IPS-15b (cell line): Measurements from ENCODE around the gene BSN.

Experiments
- H3K27me3 ChIP-seq: one replicate; pipeline ENCODE4 v1.6.1; 2013; ENCODE audit warnings: low read length; ENCODE audit not compliant: control insufficient read depth, insufficient read depth
- H3K36me3 ChIP-seq: one replicate; pipeline ENCODE4 v1.6.1; 2013; ENCODE audit warnings: low read length; ENCODE audit not compliant: control insufficient read depth, insufficient read depth
- H3K4me1 ChIP-seq: one replicate; pipeline ENCODE4 v1.6.1; 2013; ENCODE audit warnings: mild to moderate bottlenecking, low read length; ENCODE audit not compliant: control insufficient read depth, insufficient read depth
- H3K4me3 ChIP-seq: one replicate; pipeline ENCODE4 v1.5.1; 2013; ENCODE audit warnings: low read depth, low read length
- H3K9ac ChIP-seq: one replicate; pipeline ENCODE4 v1.6.1; 2013; ENCODE audit warnings: low read depth, mild to moderate bottlenecking, low read length
- H3K9me3 ChIP-seq: one replicate; pipeline ENCODE4 v1.6.1; 2013; ENCODE audit warnings: mild to moderate bottlenecking, low read length; ENCODE audit not compliant: control insufficient read depth, insufficient read depth

The BSN gene

DNA sequence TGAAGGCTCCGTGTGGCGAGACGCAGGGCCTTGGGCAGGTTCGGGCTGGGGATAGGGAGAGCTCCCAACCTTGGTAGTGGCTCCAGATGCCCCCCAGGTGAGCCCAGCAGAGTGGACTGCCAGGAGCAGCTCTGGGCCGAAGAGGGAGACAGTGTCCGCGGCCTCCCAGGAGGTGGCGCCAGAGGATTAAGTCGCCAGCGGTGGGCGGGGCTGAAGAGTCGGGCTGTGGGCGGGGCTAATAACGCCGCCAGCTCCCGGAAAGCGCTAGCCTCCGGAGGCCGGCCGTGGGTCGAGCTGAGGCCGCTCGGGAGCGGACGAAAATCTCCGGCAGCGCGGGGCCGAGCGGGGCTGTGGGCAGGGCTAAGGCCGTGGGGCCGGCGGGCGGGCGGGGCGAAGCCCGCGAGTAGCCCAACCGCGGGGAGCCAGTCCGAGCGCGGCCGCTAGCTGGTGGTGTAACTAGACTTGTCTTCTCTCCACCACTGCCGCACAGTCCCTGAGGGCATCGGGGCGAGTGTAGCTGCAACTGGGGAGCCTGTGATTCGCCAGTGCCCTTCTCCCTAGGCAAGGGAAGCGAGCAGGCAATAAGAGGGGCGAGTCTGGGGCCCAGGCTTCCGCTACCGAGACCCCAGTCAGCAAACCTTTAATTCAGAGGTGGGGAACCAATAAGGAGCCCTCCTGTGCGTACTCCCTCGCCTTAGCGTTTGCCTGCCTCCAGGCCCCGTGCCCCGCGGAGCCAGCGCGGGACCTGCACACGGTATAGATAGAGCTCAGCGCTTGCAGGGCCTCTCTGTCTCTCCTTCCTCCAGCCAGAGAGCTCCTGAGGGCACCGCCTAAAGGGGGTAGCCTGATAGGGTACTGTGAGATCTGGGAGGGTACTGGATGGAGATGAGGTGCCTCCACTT is 14.4 kb upstream of the BSN start:
- no peaks in the 10 kb centered on the region for H3K36me3 ChIP-seq
- no peaks in the 10 kb centered on the region for H3K27me3 ChIP-seq
- peak overlapping the region; percentile 75 for H3K4me3 ChIP-seq
- no peaks in the 10 kb centered on the region for H3K9me3 ChIP-seq
- H3K4me1 ChIP-seq: peaks cover 3% of the 10 kb centered on the region
- peak overlapping the region; percentile 70 for H3K9ac ChIP-seq

DNA sequence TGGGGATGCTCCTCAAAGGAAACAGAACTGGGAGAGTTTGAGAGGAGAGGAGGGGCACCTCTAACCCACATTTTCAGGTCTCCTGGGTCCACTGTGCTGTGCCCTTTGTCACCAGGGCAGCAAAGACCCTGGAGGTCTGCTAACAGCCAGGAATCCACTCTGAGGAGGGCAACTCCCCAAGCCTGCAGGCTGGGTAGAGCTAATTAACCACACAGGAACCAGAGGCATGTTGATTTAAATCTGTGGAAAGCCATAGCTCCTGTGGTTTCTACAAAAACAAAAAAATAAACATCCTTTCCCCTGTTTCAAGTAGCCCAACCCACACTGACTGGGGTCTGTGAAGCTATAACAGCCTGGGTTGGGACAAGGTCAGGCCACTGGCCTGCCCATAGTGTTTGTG is 2.2 kb upstream of the BSN start:
- no peaks in the 10 kb centered on the region for H3K36me3 ChIP-seq
- H3K9me3 ChIP-seq: no peaks in the 10 kb centered on the region
- H3K4me1 ChIP-seq: peaks cover 4% of the 10 kb centered on the region
- H3K27me3 ChIP-seq: peaks cover 17% of the 10 kb centered on the region
- H3K4me3 ChIP-seq: no peak overlapping the region
- H3K9ac ChIP-seq: no peak overlapping the region

DNA sequence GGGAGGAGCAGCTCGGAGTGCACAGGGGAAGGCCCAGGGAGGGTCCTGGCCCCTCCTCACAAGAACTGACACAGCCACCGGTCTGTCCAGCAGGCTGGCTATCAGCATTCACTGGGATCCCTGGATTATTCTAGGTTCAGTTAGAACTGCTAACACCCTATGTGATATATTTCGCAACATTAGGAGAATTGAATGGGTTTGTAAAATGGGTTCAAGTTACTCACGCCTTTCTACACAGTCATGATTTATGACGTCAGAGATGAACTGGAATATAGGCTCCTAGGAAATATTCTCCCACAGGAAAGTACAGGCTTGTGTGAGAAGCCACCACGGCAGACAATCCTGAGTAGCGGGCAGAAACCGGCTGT is 969 bp upstream of the BSN start:
- Histone ChIP-seq H3K36me3 (no peaks in the 10 kb centered on the region), H3K4me3 (peak overlapping the region; percentile 93), H3K4me1 (peaks cover 4% of the 10 kb centered on the region), H3K9me3 (no peaks in the 10 kb centered on the region), H3K9ac (no peak overlapping the region), H3K27me3 (peaks cover 17% of the 10 kb centered on the region)

DNA sequence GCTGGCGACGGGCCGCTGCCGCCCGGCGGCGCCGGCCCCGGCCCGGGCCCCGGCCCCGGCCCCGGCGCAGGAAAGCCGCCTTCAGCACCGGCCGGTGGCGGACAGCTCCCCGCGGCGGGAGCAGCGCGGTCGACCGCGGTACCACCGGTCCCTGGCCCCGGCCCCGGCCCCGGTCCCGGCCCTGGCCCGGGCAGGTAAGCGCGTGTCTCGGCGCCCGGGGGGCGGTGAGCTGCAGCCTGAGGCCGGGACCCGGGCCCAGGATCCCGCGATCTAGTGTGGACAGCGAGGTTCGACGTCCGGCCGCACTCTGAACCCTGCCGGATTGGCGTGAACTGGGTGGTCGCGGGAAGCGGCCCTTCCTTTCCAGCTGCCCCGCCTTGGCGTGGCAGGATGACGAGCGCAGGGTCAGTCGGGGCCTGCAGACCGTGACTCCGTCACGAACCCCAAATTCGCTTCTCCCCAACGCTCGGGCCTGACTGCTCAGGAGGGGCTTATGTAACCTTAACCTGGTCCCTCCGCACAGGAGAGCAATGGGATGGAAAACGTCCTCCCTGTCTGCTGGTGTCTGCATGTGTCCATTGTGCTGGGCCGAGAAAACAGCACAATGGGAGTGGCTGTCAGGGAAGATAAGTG is 472 bp downstream of the BSN start:
- Histone ChIP-seq H3K4me3 (peak overlapping the region; percentile 75), H3K9ac (peak overlapping the region; percentile 26), H3K27me3 (peaks cover 17% of the 10 kb centered on the region), H3K36me3 (no peaks in the 10 kb centered on the region), H3K9me3 (no peaks in the 10 kb centered on the region), H3K4me1 (peaks cover 4% of the 10 kb centered on the region)

DNA sequence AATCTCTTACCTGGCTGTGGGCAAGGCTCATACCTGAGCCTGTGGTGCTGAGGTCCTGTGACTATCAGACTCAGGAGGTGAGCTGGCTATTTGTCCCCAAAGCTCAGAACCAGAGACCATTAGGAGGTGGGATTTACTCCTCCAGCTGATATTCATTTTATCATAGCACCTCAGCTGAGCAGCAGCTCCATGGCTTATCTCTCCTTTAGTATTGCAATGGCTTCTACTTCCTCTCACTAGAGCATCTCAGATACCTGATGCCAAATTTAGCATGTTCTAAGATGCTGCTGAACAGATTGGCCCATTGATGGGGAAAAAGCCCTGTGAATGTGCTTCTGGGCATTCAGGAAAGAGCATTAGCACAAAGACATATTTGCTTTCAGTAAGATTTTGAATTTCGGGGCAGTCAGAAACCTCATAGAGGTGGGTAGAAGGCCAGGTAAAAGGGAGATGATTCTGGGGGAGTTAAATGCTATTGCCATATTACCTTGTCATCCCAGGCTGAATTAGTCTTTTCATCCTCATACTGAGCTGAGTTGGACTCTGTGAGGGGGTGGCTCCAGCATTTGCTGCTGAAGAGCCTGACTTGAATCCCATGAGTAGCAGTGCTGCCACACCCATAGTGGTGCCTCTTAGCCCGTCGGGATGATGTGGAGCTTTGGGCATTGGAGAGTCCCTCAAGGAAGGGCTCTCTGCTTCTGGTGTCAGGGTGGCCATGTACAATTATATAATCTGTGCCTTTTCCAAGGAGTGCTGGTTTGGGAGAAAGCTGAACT is 2.4 kb downstream of the BSN start:
- H3K4me3 ChIP-seq: no peak overlapping the region
- peaks cover 17% of the 10 kb centered on the region for H3K27me3 ChIP-seq
- no peaks in the 10 kb centered on the region for H3K36me3 ChIP-seq
- no peak overlapping the region for H3K9ac ChIP-seq
- H3K9me3 ChIP-seq: no peaks in the 10 kb centered on the region
- peaks cover 4% of the 10 kb centered on the region for H3K4me1 ChIP-seq

DNA sequence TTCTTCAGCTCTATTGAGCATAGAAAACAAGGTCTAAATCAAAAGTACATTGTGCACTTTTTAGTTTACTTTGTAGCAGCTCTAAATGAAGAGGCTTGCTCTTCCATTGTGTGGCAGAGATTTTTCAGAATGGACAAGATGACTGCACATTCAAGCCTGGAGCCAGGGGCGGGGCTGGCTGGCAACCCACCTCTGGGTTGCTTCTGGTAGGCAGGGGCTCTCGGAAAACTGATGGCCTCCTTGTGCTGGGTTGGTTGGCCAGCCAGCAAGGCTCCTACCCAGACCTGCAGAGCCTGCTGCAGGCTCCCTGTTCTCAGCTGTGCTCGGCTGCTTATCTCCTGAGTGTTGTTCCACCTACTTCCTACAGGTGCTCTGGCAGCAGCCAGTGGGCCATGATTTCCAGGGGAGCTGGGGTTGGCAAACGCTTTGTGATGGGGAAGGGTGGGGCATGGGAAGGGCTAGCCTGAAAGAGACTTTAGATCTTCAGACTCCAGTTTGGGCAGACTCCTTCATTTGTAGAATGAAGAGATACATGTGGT is 8.8 kb downstream of the BSN start:
- Histone ChIP-seq H3K36me3 (no peaks in the 10 kb centered on the region), H3K27me3 (no peaks in the 10 kb centered on the region), H3K4me3 (no peak overlapping the region), H3K9me3 (no peaks in the 10 kb centered on the region), H3K4me1 (no peaks in the 10 kb centered on the region), H3K9ac (no peak overlapping the region)

DNA sequence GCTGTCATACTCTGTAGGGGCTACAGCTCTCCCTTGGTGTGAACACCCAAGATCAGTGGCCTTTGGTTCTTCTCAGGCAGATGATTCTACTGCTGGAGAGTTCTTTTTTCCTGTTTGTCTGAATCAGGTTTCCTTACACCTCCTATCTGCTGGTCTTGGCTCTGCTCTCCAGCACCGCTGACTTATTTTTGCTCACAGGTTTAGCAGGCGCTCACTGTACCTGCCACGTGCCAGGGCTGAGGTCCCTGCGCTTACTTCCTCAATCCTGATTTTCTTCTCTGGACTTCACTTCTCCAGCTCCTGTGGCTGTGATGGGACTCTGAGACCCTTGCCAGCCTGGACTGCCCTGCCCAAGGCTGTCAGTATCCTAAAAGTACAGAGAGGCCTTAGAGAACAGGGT is 9.5 kb downstream of the BSN start:
- no peak overlapping the region for H3K9ac ChIP-seq
- no peaks in the 10 kb centered on the region for H3K27me3 ChIP-seq
- no peak overlapping the region for H3K4me3 ChIP-seq
- no peaks in the 10 kb centered on the region for H3K9me3 ChIP-seq
- no peaks in the 10 kb centered on the region for H3K4me1 ChIP-seq
- no peaks in the 10 kb centered on the region for H3K36me3 ChIP-seq

DNA sequence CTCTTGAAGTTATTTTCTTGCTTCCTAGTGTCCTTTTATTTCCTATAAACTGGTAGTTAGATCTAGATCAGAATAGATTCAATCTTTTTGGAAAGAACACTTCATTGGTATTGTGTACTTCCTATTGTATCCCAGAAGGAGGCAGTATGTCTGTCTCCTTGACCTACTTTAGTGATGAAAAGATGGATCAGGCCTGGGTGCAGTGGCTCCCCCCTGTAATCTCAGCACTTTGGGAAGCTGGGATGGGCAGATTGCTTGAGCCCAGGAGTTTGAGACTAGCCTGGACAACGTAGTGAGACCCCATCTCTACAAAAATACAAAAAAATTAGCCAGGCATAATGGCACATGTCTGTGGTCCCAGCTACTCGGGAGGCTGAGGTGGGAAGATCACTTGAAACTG is 12.0 kb downstream of the BSN start:
- H3K27me3 ChIP-seq: no peaks in the 10 kb centered on the region
- H3K36me3 ChIP-seq: no peaks in the 10 kb centered on the region
- no peaks in the 10 kb centered on the region for H3K4me1 ChIP-seq
- H3K9me3 ChIP-seq: no peaks in the 10 kb centered on the region
- no peak overlapping the region for H3K9ac ChIP-seq
- no peak overlapping the region for H3K4me3 ChIP-seq

DNA sequence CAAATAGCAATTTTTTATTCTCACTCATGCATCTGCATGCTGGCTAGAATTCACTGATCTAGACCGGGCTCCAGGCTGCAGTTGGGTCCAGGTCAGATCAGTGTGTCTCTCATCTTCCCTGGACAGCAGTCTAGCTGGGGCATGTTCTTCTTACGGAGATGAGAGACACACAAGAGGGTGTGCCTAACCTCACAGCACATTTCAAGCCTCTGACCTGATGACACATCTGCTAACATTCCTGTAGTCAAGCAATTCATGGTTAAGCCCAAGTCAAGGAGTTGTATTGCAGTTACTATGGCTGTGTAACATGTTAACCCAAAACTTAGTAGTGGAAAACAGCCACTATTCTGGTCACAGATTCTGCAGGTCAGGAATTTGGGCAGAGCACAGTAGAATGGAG is 13.1 kb downstream of the BSN start:
- Histone ChIP-seq H3K9me3 (no peaks in the 10 kb centered on the region), H3K4me3 (no peak overlapping the region), H3K9ac (no peak overlapping the region), H3K36me3 (no peaks in the 10 kb centered on the region), H3K27me3 (no peaks in the 10 kb centered on the region), H3K4me1 (no peaks in the 10 kb centered on the region)

DNA sequence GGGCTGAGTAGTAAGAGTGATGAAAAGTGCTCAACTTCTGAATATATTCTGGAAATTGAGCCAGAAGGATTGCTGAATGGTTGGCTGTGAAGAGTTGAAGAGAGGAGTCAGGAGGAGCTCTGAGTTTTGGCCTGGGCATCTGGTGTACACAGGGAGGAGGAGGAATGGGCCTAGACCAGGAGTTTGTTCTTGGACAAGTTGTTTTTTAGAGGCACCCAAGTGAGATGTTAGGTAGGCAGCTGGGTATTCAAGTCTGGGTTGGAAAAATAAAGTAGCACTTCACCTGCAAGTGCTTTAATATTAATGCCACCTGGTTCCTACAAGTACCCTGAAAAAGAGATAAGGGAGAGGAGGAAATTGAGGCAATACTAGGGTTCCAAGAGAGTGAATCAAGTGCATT is 14.7 kb downstream of the BSN start:
- Histone ChIP-seq H3K4me1 (no peaks in the 10 kb centered on the region), H3K36me3 (no peaks in the 10 kb centered on the region), H3K9me3 (no peaks in the 10 kb centered on the region), H3K9ac (no peak overlapping the region), H3K4me3 (no peak overlapping the region), H3K27me3 (no peaks in the 10 kb centered on the region)

DNA sequence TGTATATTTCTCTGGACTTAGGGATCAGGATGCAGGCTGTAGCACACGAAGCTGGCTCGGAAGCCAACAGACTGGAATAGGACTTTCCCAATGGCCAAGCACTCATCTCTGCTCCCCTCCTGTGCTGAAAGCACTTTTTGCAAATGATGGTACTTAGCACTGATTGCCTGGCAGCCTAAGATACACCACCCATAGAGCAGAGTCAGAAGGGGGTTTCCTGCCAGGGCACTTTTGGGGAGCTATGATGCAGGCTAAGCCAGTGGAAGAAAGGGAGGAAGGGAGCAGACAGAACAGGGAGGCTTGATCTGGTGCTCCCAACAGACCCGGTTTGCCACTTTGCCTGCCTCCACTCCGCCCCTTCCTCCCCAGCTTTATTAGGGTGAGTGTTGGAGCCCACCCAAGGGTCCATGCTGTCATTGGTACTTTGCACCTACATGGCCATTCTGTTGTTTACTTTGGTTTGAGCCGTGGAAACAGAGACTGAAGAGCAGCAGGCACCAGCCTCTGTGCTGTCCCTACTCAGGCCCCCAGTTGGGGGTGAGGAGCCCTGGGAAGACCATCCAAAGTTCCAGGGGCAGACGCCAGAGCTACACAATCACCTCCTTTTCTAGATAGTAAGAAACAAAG is 15.9 kb downstream of the BSN start:
- Histone ChIP-seq H3K9ac (peak overlapping the region; percentile 57), H3K4me3 (no peak overlapping the region), H3K9me3 (no peaks in the 10 kb centered on the region), H3K27me3 (no peaks in the 10 kb centered on the region), H3K36me3 (no peaks in the 10 kb centered on the region), H3K4me1 (no peaks in the 10 kb centered on the region)
